GM12878 (cell line): ENCODE data around the gene DAAM1. TPM values are rescaled to one million over a fixed set of nuclear protein-coding genes. Genes with fewer than 3 reads are reported as not detected.

Source experiments
- ATAC-seq: fragments of 200-7000 bp; cut with Tn5 transposase; 3 replicates; pipeline ENCODE4 v1.9.1; 2020; ENCODE audit warnings: mild to moderate bottlenecking, moderate library complexity
- BruUV-seq: library from RNA; stranded (reverse); fragments of 400-500 nt; replicated peaks from 2 replicates; lab custom pipeline; 2021; lab: Mats Ljungman, UMichigan
- CTCF ChIA-PET: fragments of 300-600 bp; sonication (Branson Sonifier 250); formaldehyde crosslinking; extraction: SDS; loops from one replicate; lab custom pipeline; 2021; ENCODE audit warnings: inconsistent platforms; lab: Yijun Ruan, JAX
- POLR2A ChIA-PET: fragments of 350-600 bp; formaldehyde crosslinking; extraction: SDS; loops from one replicate; lab custom pipeline; 2021; ENCODE audit warnings: inconsistent platforms; lab: Charles Lee
- RAD21 ChIA-PET: fragments of 300-600 bp; sonication (Branson Sonifier 250); formaldehyde crosslinking; loops from one replicate; lab custom pipeline; 2023; ENCODE audit warnings: antibody characterized with exemption; ENCODE audit not compliant: unreplicated experiment; lab: Charles Lee
- SMC1A ChIA-PET: fragments of 300-600 bp; sonication (Branson Sonifier 250); formaldehyde crosslinking; loops from one replicate; lab custom pipeline; 2023; ENCODE audit not compliant: unreplicated experiment, uncharacterized antibody; lab: Charles Lee
- DNase-seq: peaks from one replicate; pipeline ENCODE4 v3.0.0-alpha.2; 2011; ENCODE audit warnings: low read depth, low spot score
- FAIRE-seq: peaks from 3 replicates; lab custom pipeline; 2011; peaks lifted over from hg19 to GRCh38; lab: Jason Lieb, UNC
- H2AFZ ChIP-seq: 2 replicates; pipeline ENCODE4 v1.6.0; 2011; ENCODE audit warnings: low read depth, low read length, control low read depth; ENCODE audit not compliant: control insufficient read depth
- H3K27ac ChIP-seq: 2 replicates; pipeline ENCODE4 v1.5.1; 2011; ENCODE audit warnings: control low read depth; ENCODE audit not compliant: control insufficient read depth, insufficient read depth
- H3K27me3 ChIP-seq, 2 experiments: replicated peaks in 1 of 2; 2 replicates each; pipeline versions ENCODE4 v1.6.0 to v1.6.1; 2011; ENCODE audit warnings: low read length in 1 of 2; ENCODE audit not compliant: control insufficient read depth in 2 of 2, insufficient read depth in 2 of 2
- H3K36me3 ChIP-seq, 2 experiments: 2 replicates each; pipeline ENCODE4 v1.5.1; 2011; ENCODE audit warnings: low read length in 1 of 2; ENCODE audit not compliant: control insufficient read depth in 2 of 2, insufficient read depth in 2 of 2
- H3K4me1 ChIP-seq: 2 replicates; pipeline ENCODE4 v1.6.1; 2011; ENCODE audit warnings: mild to moderate bottlenecking, low read length, moderate library complexity, mixed read lengths; ENCODE audit not compliant: control insufficient read depth, insufficient read depth
- H3K4me2 ChIP-seq: 2 replicates; pipeline ENCODE4 v1.6.0; 2011; ENCODE audit warnings: control low read depth; ENCODE audit not compliant: control insufficient read depth, insufficient read depth
- H3K4me3 ChIP-seq: fragments of 200-600 bp; sonication (generic); 2 replicates; pipeline ENCODE4 v1.5.1; 2016
- H3K79me2 ChIP-seq: 2 replicates; pipeline ENCODE4 v1.6.0; 2011; ENCODE audit warnings: low read length; ENCODE audit not compliant: control insufficient read depth, insufficient read depth
- H3K9ac ChIP-seq: 2 replicates; pipeline ENCODE4 v1.8.0; 2011; ENCODE audit warnings: low read length, control low read depth, mixed read lengths; ENCODE audit not compliant: control insufficient read depth, insufficient read depth
- H3K9me3 ChIP-seq: replicated peaks from 3 replicates; pipeline ENCODE4 v1.5.1; 2011; ENCODE audit warnings: mild to moderate bottlenecking, low read length; ENCODE audit not compliant: control insufficient read depth, insufficient read depth
- H4K20me1 ChIP-seq: 2 replicates; pipeline ENCODE4 v1.6.0; 2011; ENCODE audit not compliant: control insufficient read depth, insufficient read depth
- BHLHE40 ChIP-seq, 2 experiments: fragments of 450-650 bp in 1 of 2; IDR thresholded peaks; 2 replicates each; pipeline ENCODE4 v1.6.1; 2011 to 2017; ENCODE audit warnings: low read depth in 2 of 2, borderline replicate concordance in 1 of 2, improper control_type of control experiment in 1 of 2, low read length in 1 of 2, mild to moderate bottlenecking in 1 of 2
- CREB1 ChIP-seq: IDR thresholded peaks from 2 replicates; pipeline ENCODE4 v1.6.1; 2012; ENCODE audit warnings: low read depth, mild to moderate bottlenecking, inconsistent platforms
- GATAD2B ChIP-seq: fragments of 450-650 bp; conservative IDR thresholded peaks from 2 replicates; pipeline ENCODE4 v1.6.1; 2017; ENCODE audit warnings: low read depth, mild to moderate bottlenecking, moderate library complexity
- HDAC2 ChIP-seq: fragments of 200-600 bp; sonication (generic); IDR thresholded peaks from 2 replicates; pipeline ENCODE4 v1.6.1; 2017
- KLF5 ChIP-seq: fragments of 450-650 bp; IDR thresholded peaks from 2 replicates; pipeline ENCODE4 v1.6.1; 2014; ENCODE audit warnings: mild to moderate bottlenecking; ENCODE audit not compliant: partially characterized antibody
- SRF ChIP-seq, 2 experiments: IDR thresholded peaks; 2 replicates each; pipeline ENCODE4 v1.6.1; 2011; ENCODE audit warnings: low read depth in 2 of 2, low read length in 2 of 2, mild to moderate bottlenecking in 1 of 2, moderate library complexity in 1 of 2
- WRNIP1 ChIP-seq: IDR thresholded peaks from 2 replicates; pipeline ENCODE4 v1.6.1; 2011; ENCODE audit warnings: low read depth, low read length, improper control_type of control experiment, borderline replicate concordance
- ZSCAN29 ChIP-seq: fragments of 450-650 bp; IDR thresholded peaks from 2 replicates; pipeline ENCODE4 v1.6.1; 2017; ENCODE audit warnings: mild to moderate bottlenecking, moderate library complexity
- WGBS: methylation state at CpG from one replicate; pipeline ENCODE4 v1.1.6; 2016; ENCODE audit warnings: low lambda C conversion rate; ENCODE audit not compliant: insufficient replicate concordance, insufficient coverage; ENCODE audit errors: missing lambda C conversion rate; 5-methylcytosine and 5-hydroxymethylcytosine counted together
- in situ Hi-C: fragments of 300-500 bp; cut with MboI; formaldehyde crosslinking; loops from 9 replicates; pipeline ENCODE4 v1.14.3; 2018; ENCODE audit warnings: mixed read lengths
- intact Hi-C: fragments of 100-400 bp; cut with micrococcal nuclease; formaldehyde crosslinking; loops from one replicate; pipeline ENCODE4 v1.14.2; 2022; ENCODE audit not compliant: unreplicated experiment
- polyA plus RNA-seq, 11 experiments: library from polyadenylated mRNA; depleted of rRNA in 4 of 11; unstranded in 6 of 11; stranded (reverse) in 5 of 11; fragments of >200 nt; fragmentation: Nextera tagmentation in 4 of 11; fragmentation: Illumina TruSeq in 1 of 11; extraction: Ambion mirVana in 4 of 11; extraction: Trizol in 1 of 11; gene quantifications; 1 replicate in 1 of 11; 2 replicates in 10 of 11; pipeline versions ENCODE4 v1.2.1 to v1.2.3, GENCODE V29; 2011 to 2016; ENCODE audit warnings: inconsistent platforms in 2 of 11, missing spikeins in 2 of 11, low read depth in 1 of 11
- total RNA-seq, 4 experiments: library from RNA; depleted of rRNA in 3 of 4; stranded (reverse); fragments of >200 nt in 3 of 4; fragmentation: Illumina TruSeq in 1 of 4; extraction: Trizol in 1 of 4; gene quantifications; 2 replicates each; pipeline versions ENCODE4 v1.2.1 to v1.2.3, GENCODE V29; 2013 to 2021

Gene DAAM1
- total and polyA plus RNA-seq, 10 of the 15 experiments (the other 5 are each of a cell fraction or from before 2014, with no cell fraction given) = 13.8 to 32.4 (median 24.2) TPM

DNA sequence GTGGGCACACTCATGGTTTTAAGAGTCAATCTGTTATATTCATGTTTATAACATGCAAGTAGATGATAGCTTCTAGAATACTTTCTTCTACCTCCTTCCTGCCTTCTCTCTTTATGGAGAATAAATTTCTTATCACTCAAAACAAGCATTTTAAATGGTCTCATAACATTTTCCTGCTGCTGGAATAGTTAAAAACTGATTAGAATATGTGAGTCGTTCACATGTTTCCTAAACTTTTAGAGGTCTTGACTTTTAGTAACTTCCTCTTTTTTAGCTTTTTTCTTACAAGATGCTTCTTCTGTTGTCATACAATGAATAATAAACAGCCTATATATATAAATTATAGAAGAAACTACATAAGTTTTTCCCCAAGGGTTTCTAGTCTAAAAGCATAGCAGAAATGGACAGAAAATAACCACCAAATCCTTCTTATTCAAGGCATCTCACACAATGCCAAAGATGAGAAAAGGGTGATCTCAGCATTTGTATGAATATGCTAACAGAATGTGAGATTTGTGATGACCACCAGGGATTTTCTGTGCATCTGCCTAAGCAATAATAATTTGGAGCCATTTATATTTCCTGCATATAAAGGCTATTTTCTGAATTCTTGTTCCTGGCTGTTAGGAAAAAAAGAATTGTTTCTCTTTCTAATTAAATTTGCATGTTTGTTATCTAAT, 127.8 kb downstream of the DAAM1 start:
- Histone ChIP-seq H3K36me3 (no peaks in the 10 kb centered on the region), H3K27ac (no peak overlapping the region), H3K9ac (no peak overlapping the region), H3K4me2 (no peak overlapping the region), H3K9me3 (no peaks in the 10 kb centered on the region), H3K27me3 (no peaks in the 10 kb centered on the region), H3K79me2 (no peaks in the 10 kb centered on the region), H2AFZ (no peak overlapping the region), H3K4me1 (peaks cover 10% of the 10 kb centered on the region; the same call in 1 of the 2 replicates), H4K20me1 (no peaks in the 10 kb centered on the region), H3K4me3 (no peak overlapping the region)
- no peak for FAIRE-seq
- ATAC-seq = no peak
- DNase-seq = no peak
- intact Hi-C loops = no loop called here
- TF ChIP-seq GATAD2B = no peak
- no peak for TF ChIP-seq ZSCAN29
- TF ChIP-seq HDAC2 = no peak
- TF ChIP-seq BHLHE40 (IDR thresholded peaks at IDR 0.05; ENCODE audit: borderline replicate concordance in 1 of 2, low read depth in 2 of 2, low read length in 1 of 2) = no peak
- TF ChIP-seq CREB1 = no peak
- no peak for TF ChIP-seq SRF (IDR thresholded peaks at IDR 0.05; ENCODE audit: low read depth in 2 of 2, low read length in 2 of 2)
- no peak for TF ChIP-seq KLF5
- no peak for TF ChIP-seq WRNIP1
- BruUV-seq = no TSS peak
- ChIA-PET SMC1A (interaction anchor here (1.1 to 1.6 kb wide), 7 partner anchors 14 to 185 kb away, joined by 3 to 8 read pairs (median 4); no protein-coding TSS in a partner anchor), POLR2A (interaction anchor here (1.4 kb wide), 1 partner anchor 41 kb away, joined by 4 read pairs; no protein-coding TSS in a partner anchor), RAD21 (interaction anchor here (1.0 to 3.9 kb wide), 5 partner anchors 10 to 113 kb away, joined by 3 to 18 read pairs (median 4); no protein-coding TSS in a partner anchor), CTCF (interaction anchor here (1.1 to 1.5 kb wide), 5 partner anchors 9 to 126 kb away, joined by 3 to 5 read pairs (median 4); no protein-coding TSS in a partner anchor)
- 0% methylated on average over 1 of the region's 1 CpG for WGBS
- in situ Hi-C loops = no loop called here
